Stimulated activated CD8-positive, alpha-beta memory T cell treated with anti-CD3 and anti-CD28 coated beads, Interleukin-2, amount 100 ng/mL, for 48 hours (primary cell): ENCODE data around the gene CDYL.

Source experiments
- DNase-seq, 2 donors: peaks; one replicate each; pipeline ENCODE4 v3.0.0-alpha.2; 2020; ENCODE audit warnings: low read depth in 2 of 2

The CDYL gene

DNA sequence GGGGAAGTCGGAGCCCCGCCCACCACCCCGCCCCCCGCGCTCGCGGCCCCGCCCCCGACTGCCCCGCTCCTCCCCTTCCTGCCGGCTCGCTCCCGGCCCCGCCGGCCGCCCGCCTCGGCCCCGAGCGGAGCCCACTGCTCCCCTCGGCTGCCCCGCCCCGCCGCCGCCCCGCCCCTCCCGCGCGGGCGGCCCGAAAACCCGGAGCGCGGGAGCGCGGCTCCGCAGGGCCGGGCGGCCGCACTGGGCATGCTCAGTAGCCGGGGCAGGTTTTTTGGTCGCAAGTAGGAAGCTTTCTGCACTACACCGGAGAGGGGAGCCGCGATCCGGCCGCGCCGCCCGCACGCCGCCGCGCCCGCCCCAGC, at the start of gene CDYL:
Gene CDYL (plus strand): TSS at position 274 of the 362 bp plus-strand sequence. CDS start 380 bp downstream, outside the sequence.
- peak; percentile 81 to 86 for DNase-seq

- no peak for DNase-seq
Measured at GRCh38 chr6:4726645-4727044, 49.6 kb upstream of the CDYL start.

- DNase-seq, result no peak
Measured at GRCh38 chr6:4727217-4727616, 49.0 kb upstream of the CDYL start.

DNA sequence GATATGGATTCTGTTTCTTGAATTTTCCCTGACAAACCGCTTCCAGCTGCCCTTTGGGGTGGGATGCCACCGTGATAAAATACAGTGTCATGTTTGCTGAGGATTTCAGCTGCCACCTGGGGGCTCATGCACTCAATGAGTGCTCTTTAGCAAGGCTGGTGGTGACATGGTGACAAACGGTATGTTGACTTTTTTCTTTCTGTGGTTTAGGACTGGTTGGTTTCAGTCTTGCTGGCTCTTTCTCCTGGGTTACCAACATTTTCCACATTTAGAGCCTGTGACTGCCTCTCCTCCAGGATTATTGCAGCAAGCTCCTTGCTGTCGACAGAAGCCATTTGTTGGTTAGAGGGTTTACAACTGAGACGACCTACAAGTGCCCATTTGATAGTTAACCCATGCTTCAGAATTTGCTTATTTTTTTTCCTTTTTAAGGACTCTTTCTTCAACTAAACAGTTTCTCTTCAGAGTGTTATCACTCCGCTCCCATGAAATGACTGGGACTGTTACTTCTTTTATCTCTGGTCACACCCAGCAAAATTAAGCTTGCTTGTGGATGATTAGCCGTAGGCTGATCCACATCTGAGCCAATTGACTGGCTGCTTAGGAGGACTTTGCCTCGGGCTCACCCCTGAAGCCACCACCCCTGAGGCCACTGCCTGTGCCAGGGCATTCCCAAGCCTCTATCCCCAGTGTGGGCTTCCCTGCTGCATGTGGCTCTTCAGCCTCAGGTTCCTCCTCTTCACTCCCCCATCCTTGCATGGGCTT, 48.4 kb upstream of the CDYL start:
- peak in 1 of 2 donors; percentile 1 for DNase-seq

DNA sequence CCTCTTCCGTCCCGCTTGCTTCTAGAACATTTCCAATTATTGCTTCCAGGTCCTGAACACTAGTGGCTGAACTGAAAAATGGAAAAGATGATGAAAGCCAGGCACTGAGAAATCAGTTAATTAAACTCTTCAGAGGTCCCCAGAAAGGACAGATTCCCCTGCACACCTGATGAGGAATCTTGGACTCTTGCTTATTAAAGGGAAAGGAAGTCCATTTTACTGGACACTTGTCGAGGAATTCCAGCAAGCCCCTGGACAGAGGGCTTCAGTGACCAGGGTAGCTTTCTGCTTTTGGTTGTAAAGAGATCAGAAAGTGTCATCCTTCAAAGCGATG, 47.8 kb upstream of the CDYL start:
- DNase-seq, result no peak

DNA sequence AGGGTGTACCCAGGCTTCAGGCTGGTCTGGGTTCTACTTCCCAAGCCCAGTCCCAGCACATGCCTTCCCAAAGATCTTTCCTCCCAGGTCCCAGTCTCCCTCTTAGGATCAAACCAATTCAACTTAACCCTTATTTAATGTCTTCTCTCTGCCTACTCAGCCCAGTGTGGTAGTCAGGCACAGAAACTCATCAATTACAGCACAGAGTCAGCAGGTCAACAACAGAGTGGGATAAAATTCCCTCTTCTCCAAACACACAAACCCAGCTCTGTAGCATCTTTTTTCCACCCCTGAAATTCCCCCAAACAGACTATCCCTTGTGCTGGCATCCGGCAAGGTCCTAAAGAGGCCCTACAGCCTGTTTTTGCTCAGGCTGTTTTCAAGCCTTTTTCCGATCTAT, 47.3 kb upstream of the CDYL start:
- no peak for DNase-seq

GRCh38 chr6:4731996-4732395, 44.2 kb upstream of the CDYL start:
- no peak for DNase-seq

DNA sequence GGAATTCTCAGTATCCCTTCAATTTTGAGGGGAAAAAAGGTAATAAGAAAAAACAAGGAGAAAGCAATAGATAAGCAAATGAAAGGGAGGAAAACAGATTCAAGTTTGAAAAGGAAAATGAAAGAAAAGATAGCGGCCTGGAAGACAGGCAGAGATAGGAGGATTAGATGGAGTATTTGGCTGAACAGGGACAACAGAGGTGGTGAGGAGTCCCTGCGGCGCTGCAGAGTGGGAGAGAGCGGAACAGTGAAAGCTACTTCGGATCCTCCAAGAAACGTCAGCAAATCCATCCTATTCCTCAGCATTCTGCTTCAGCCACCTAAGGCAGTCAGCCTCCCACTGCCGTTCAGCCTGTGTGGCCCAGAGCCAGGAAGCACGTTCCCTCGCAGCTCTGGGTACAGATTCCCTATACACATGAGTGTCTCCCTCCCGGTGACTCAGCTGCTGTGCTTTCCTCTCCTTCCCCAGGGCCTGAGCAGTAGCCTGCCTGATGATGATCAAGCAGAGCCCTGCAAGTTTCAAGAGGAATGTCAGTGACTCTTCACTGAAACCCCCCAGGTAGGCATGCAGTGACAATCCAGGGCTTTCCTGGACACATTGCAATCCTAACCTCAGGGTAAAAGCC, 43.4 kb upstream of the CDYL start:
- no peak for DNase-seq

GRCh38 chr6:4736371-4736873, 39.8 kb upstream of the CDYL start:
- no peak for DNase-seq

DNA sequence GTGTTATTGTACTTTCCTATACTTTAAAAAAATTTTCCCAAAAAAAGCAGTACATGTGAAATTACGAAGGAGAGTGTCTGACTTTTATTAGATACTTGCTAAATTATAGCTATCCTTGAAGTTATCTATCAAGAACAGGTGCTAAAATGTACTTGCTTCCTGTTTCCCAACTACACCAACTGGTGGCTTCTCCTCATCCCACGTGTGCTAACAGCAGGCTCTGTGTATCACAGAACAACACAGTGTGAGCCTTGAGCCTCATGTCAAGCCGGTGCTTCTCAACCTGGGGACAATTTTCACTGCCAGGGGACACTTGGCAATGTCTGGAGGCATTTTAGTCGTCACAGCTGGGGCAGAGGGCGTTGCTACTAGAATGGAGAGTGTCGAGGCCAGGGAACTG, 36.2 kb upstream of the CDYL start:
- DNase-seq, result no peak

DNA sequence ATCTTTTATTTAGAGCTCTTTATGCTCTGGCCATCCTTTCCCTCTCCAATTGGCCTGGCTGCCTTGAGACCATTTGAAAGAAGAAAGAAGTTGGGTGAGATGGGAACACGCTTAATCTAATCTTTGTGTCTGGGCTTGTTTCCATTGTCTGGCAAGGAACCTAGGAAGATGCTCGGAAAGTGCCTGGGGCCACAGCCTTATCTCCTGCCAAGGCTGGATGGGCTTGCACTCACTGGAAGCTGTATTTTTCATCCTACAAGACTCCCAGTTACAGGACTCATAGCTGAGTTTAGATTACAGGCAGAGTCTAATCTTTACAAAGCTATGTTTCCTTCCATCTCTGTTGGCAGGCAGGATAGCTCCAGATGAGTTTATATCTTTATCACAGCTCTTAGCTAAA, 33.1 kb upstream of the CDYL start:
- no peak for DNase-seq

DNA sequence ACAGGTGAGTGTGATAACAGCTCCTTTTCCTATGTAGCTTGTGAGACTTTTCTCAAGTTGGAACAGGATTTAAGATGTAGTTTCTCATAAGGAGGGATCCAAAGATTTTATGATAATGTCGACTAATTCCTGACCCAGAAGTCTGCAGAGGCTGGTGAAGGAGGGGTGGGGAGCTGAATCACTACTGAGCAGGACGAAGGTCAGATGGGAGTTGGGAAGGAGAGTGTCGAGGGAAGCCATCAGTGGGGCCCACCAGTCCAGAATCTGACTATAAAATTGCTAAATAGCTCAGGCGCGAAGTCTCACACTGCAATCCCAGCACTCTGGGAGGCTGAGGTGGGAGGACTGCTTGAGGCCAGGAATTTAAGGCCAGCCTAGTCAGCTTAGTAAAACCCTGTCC, 32.3 kb upstream of the CDYL start:
- no peak for DNase-seq

DNA sequence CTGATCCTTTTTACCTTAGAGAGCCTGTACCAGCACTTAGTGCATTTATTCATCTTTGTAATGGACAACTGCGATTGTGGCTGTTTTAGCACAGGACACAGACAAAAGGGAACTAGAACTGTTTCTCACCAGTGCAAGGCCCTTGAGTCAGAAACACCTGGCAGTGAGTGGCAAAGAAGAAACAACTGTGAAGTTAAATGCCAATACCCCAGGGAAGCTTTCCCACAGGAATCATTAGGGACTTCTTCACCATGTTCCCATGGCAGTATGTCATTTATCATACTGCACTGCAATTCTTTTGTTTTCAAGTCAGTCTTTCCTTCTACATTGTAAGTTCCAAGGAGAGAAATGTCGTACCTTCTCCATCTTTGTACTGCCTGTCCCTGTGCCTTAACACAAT, 28.6 kb upstream of the CDYL start:
- no peak for DNase-seq

DNA sequence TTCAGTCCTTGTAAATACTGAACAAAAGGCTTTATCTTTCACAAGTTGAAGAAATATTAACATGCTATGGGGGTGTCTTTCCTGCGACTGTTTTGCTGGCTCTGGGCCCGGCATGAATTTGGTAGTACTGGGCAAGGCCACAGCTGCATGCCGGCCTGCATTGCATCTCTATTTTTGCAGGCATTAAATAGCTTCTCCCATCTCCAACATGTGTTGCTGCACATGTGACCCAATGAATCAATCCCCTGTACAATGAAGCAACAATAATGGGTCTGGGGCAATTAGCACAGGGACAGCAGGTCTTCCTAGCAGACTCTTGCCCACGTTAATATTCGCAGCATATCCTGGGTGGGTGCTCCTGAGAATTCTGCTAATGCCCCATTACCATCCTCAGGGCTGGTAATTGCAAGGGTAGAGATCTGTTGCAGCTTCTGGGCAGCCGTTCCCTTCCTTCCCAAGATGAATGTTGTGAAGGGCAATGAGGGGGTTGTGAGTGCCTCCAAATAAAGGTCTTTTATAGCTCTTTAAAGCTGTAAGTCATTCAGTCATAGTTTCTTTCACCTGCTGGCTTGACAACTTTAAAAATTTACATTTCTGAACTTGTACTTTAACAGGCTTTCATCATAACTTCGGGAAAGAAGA, 24.3 kb upstream of the CDYL start:
- no peak for DNase-seq

- no peak for DNase-seq
Measured at GRCh38 chr6:4756247-4756646, 20.0 kb upstream of the CDYL start.

- no peak for DNase-seq
Measured at GRCh38 chr6:4759997-4760396, 16.2 kb upstream of the CDYL start.

DNA sequence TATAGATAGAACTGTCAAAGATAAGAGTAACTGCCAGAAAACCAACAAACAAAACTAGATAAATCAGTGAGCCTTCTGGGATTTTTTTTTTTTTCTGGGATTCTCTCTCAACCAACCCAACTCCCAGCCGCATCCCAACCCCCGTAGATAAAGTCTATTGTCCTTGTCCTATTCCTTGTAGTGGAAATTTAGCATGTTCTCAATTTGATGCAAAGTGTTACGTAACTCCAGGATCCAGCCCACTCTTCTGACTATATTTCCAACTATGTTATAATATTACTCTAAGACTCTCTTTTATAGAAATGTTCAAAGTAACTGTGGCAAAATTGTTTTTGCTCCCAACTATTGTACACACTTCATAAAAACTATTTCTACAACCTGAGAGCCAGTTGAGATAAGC, 15.4 kb upstream of the CDYL start:
- no peak for DNase-seq

DNA sequence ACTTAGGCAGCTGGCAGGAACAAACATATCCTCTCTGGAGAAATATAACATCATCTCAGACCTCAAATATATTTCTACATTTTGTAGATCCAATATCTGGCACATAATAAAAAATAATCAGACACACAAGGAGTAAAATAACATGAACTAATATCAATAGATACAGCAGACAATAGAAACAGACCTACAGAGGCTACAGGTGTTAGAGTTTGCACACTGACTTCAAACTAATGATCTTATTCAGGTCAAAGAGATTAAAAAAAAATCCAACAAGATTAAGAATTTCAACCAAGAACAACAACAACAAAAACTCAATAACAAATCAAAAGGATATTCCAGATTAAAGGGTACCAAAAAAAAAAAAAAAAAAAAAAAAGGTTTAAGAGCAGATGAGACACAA, 13.9 kb upstream of the CDYL start:
- DNase-seq, result no peak

DNA sequence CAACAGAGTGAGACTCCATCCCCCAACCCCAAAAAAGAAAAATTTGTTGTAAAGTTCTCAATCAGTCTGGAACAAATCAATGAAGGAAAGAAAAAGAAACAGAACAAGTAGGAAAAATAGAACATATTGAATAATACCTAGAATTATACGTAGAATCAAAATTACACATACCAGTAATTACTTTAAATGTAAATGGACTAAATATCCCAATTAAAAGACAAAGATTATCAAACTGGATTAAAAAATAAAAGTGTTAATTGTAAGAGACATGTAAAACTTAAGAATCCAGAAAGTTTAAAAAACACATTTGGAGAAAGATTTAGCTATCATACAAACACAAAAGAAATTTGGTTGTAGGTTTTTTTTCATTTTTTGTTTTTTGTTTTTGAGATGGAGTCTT, 12.3 kb upstream of the CDYL start:
- no peak for DNase-seq

- no peak for DNase-seq
Measured at GRCh38 chr6:4768815-4769214, 7.4 kb upstream of the CDYL start.

GRCh38 chr6:4772750-4773149, 3.5 kb upstream of the CDYL start:
- no peak for DNase-seq

GRCh38 chr6:4773181-4773580, 3.0 kb upstream of the CDYL start:
- no peak for DNase-seq

GRCh38 chr6:4774296-4774695, 1.9 kb upstream of the CDYL start:
- no peak for DNase-seq
